Measurements from ENCODE around the gene STAG3. TPM values are rescaled to one million over a fixed set of nuclear protein-coding genes. Genes with fewer than 3 reads are reported as not detected.
"Not testable (repeated sequence)": the region's sequence is repeated elsewhere in the genome, so short reads cannot be mapped to it uniquely, and the experiment has no call there.

STAG3 gene
- total RNA-seq, 6 experiments from 2014 or later, result 0.81 to 5.9 (median 4.4) TPM

DNA sequence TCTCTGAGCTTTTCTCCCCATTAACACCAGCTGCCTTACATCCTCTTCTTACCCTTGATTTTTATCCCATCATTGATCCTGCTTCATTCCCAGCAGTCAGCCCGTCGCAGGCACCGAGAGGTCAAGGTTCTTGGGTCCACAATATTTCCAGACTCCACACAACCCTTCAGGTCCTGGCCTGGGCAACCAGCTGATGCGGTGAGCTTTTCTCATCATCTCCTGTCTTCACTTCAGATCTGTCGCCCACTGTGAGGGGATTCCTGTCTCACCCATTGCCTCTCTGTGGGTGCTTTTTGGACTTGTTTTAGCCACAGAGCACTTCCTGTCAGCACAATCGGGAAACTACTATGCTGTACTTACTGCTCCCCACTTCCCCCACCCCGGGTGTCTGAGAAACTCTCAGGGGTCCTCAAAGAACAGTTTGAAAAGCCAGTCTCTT is 33.6 kb downstream of the STAG3 start:
- H3K4me1 ChIP-seq, result peaks cover 0 to 35% (median 10%) of the 10 kb centered on the region in 4 donors
- ATAC-seq (peak in 2 of 4 donors; percentile 13 to 21), DNase-seq (no peak)
- intact Hi-C loops (cut with DNase I), result no loop called here
- H3K36me3 ChIP-seq, result no peaks in the 10 kb centered on the region
- H3K27ac ChIP-seq, result no peak overlapping the region
- no peak overlapping the region for H3K4me3 ChIP-seq
- no peaks in the 10 kb centered on the region for H3K27me3 ChIP-seq
- WGBS (ENCODE audit: insufficient coverage, low coverage, low lambda C conversion rate, missing lambda C conversion rate), result 54% methylated on average over 7 of the region's 7 CpGs
- TF ChIP-seq, protein P1, sequence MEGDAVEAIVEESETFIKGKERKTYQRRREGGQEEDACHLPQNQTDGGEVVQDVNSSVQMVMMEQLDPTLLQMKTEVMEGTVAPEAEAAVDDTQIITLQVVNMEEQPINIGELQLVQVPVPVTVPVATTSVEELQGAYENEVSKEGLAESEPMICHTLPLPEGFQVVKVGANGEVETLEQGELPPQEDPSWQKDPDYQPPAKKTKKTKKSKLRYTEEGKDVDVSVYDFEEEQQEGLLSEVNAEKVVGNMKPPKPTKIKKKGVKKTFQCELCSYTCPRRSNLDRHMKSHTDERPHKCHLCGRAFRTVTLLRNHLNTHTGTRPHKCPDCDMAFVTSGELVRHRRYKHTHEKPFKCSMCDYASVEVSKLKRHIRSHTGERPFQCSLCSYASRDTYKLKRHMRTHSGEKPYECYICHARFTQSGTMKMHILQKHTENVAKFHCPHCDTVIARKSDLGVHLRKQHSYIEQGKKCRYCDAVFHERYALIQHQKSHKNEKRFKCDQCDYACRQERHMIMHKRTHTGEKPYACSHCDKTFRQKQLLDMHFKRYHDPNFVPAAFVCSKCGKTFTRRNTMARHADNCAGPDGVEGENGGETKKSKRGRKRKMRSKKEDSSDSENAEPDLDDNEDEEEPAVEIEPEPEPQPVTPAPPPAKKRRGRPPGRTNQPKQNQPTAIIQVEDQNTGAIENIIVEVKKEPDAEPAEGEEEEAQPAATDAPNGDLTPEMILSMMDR (IDR thresholded peaks at IDR 0.05), result no peak
- no peak for TF ChIP-seq POLR2A (IDR thresholded peaks at IDR 0.05)
- H3K9me3 ChIP-seq, result no peaks in the 10 kb centered on the region

DNA sequence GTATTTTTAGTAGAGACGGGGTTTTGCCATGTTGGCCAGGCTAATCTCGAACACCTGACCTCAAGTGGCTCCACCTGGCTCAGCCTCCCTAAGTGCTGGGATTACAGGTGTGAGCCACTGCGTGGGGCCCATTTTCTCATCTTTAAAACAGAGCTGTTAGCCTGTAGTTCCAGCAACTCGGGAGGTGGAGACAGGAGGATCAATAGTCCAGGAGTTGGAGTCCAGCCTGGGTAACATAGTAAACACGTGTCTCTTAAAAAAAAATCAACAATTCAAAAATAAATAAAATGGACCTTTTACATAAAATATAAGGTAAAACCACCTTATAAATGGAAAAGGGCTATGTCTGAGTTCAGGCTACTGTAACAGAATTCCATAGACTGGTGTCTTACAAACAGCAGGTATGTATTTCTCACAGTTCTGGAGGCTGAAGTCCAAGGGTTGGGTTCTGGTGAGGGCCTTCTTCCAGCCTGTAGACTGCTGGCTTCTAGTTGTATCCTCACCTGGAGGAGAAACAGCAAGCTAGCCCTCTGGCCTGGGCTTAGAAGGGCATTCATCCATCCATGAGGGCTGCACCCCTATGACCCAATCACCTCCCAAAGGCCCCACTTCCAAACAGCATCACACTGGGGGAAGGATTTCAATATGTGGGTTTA is 35.0 kb downstream of the STAG3 start:
- Histone ChIP-seq H3K27me3 (no peaks in the 10 kb centered on the region), H3K4me3 (no peak overlapping the region), H3K9me3 (no peaks in the 10 kb centered on the region), H3K4me1 (peaks cover 0 to 35% (median 10%) of the 10 kb centered on the region in 4 donors), H3K27ac (peak overlapping the region in 2 of 3 donors; percentile 3 to 26), H3K36me3 (no peaks in the 10 kb centered on the region)
- WGBS (ENCODE audit: insufficient coverage, low coverage, low lambda C conversion rate, missing lambda C conversion rate), result 45% methylated on average over 5 of the region's 5 CpGs
- peak in 1 of 3 donors; percentile 63 for DNase-seq
- peak; percentile 41 to 61 (median 52) for ATAC-seq
- intact Hi-C loops (cut with DNase I), result no loop called here
- TF ChIP-seq, protein P1 (IDR thresholded peaks at IDR 0.05), result no peak
- no peak for TF ChIP-seq POLR2A (IDR thresholded peaks at IDR 0.05)

DNA sequence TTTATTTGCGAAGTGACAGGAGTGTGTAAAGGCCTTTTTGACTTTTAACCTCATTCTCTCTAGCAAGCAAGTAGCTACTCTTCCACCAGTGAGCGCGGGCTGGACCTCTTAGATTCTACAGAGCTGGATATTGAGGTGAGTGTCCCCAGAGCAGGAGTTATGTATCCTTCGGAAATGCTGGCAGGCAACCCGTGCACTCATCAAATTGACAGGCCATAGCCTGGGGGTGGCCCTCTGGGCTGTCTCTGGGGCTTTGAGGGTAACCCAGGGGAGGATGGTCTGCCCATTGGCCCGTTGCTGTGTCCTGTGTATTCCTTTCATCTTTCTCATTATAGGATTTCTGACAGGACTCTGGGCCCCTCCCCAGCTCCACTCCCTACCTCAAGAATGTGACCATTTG is 36.0 kb downstream of the STAG3 start:
- Histone ChIP-seq H3K9me3 (no peaks in the 10 kb centered on the region), H3K36me3 (no peaks in the 10 kb centered on the region), H3K27ac (peak overlapping the region in 2 of 3 donors; percentile 26 to 27), H3K4me1 (peaks cover 0 to 30% (median 8%) of the 10 kb centered on the region in 4 donors), H3K27me3 (no peaks in the 10 kb centered on the region), H3K4me3 (no peak overlapping the region)
- ATAC-seq (no peak), DNase-seq (no peak)
- no peak for TF ChIP-seq POLR2A (IDR thresholded peaks at IDR 0.05)
- intact Hi-C loops (cut with DNase I), result no loop called here
- 74% methylated on average over 3 of the region's 6 CpGs for WGBS (ENCODE audit: insufficient coverage, low coverage, low lambda C conversion rate, missing lambda C conversion rate)

DNA sequence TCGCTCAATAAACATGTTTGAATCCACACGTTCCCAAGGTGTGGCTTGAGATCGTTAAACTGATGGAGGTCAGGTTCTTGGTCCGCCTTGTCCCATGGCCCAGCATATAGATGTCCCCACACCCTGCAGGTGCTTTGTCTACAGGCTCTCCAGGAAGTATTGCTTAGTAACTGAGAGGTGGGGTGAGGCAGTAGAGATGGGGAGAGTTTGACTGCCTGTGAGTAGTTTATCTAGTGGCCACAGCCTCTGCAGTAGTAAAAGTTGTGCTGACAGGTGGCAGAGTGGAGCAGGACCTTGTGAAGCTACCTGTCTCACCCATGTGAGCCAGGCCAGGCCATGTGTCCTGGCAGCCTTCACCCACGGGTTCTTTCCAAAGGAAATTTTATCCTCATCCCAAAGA is 36.6 kb downstream of the STAG3 start:
- H3K4me3 ChIP-seq; H3K9me3 ChIP-seq; H3K36me3 ChIP-seq; ATAC-seq; intact Hi-C loops (cut with DNase I); DNase-seq; H3K27me3 ChIP-seq; H3K27ac ChIP-seq: not testable (repeated sequence)
- H3K4me1 ChIP-seq, result peaks cover 0 to 27% (median 6%) of the 10 kb centered on the region in 4 donors
- 76% methylated on average over 4 of the region's 5 CpGs for WGBS (ENCODE audit: insufficient coverage, low coverage, low lambda C conversion rate, missing lambda C conversion rate)

DNA sequence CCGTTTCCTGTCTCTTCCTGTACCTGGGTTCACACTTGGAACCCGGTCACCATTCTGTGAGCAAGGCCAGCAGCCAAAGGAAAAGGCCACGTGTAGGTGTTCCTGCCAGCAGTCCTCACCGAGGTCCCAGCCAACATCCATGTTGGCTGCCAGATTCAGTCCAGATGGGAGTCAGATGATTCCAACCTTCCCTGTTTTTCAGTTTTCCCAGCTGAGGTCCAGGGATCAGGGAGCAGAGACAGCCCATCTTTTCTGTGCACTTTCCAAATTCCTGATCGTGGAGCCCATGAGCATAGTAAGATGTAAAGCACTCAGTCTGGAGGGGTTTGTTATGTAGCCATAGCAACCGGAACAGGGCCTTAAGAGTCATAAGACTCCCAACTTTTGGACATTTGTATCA is 38.2 kb downstream of the STAG3 start:
- TF ChIP-seq POLR2A (IDR thresholded peaks at IDR 0.05), result no peak
- TF ChIP-seq, protein P1 (IDR thresholded peaks at IDR 0.05), result no peak
- 23% methylated on average over 6 of the region's 6 CpGs for WGBS (ENCODE audit: insufficient coverage, low coverage, low lambda C conversion rate, missing lambda C conversion rate)
- H3K9me3 ChIP-seq, result no peaks in the 10 kb centered on the region
- intact Hi-C loops (cut with DNase I), result no loop called here
- H3K4me1 ChIP-seq, result peaks cover 0 to 26% (median 6%) of the 10 kb centered on the region in 4 donors
- peak; percentile 66 to 74 (median 70) for ATAC-seq
- H3K27ac ChIP-seq, result no peak overlapping the region
- no peaks in the 10 kb centered on the region for H3K27me3 ChIP-seq
- no peaks in the 10 kb centered on the region for H3K36me3 ChIP-seq
- peak; percentile 60 to 86 (median 85) for DNase-seq
- H3K4me3 ChIP-seq, result no peak overlapping the region
